ENCODE results near the gene NOL9. TPM values are rescaled to one million over a fixed set of nuclear protein-coding genes. Genes with fewer than 3 reads are reported as not detected.
"Not testable (repeated sequence)": the region's sequence is repeated elsewhere in the genome, so short reads cannot be mapped to it uniquely, and the experiment has no call there.

NOL9 gene
- total RNA-seq, 1 donor from 2014 or later = 10.9 TPM

GRCh38 chr1:6578624-6579373, 24.5 kb upstream of the NOL9 start:
- no peak for ATAC-seq (ENCODE audit: poor library complexity)
- DNase-seq = peak; percentile 54
- intact Hi-C loops (cut with DNase I) = no loop called here

- intact Hi-C loops (cut with DNase I) = no loop called here
- DNase-seq (no peak), ATAC-seq (ENCODE audit: poor library complexity) (no peak)
Measured at GRCh38 chr1:6577831-6578525, 23.7 kb upstream of the NOL9 start.

GRCh38 chr1:6574818-6575217, 20.5 kb upstream of the NOL9 start:
- DNase-seq (no peak), ATAC-seq (ENCODE audit: poor library complexity) (no peak)
- intact Hi-C loops (cut with DNase I) = no loop called here

- intact Hi-C loops (cut with DNase I) = no loop called here
- no peak for DNase-seq
- no peak for ATAC-seq (ENCODE audit: poor library complexity)
Measured at GRCh38 chr1:6574025-6574620, 19.8 kb upstream of the NOL9 start.

- intact Hi-C loops (cut with DNase I) = no loop called here
- ATAC-seq (ENCODE audit: poor library complexity) (no peak), DNase-seq (no peak)
Measured at GRCh38 chr1:6572653-6573383, 18.5 kb upstream of the NOL9 start.

- ATAC-seq (ENCODE audit: poor library complexity) (no peak), DNase-seq (no peak)
- intact Hi-C loops (cut with DNase I) = no loop called here
Measured at GRCh38 chr1:6570987-6571386, 16.7 kb upstream of the NOL9 start.

GRCh38 chr1:6570100-6570499, 15.8 kb upstream of the NOL9 start:
- intact Hi-C loops (cut with DNase I) = no loop called here
- DNase-seq (no peak), ATAC-seq (ENCODE audit: poor library complexity) (no peak)

- DNase-seq = no peak
- no peak for ATAC-seq (ENCODE audit: poor library complexity)
- intact Hi-C loops (cut with DNase I) = no loop called here
Measured at GRCh38 chr1:6569033-6569432, 14.7 kb upstream of the NOL9 start.

GRCh38 chr1:6560267-6560666, 6.0 kb upstream of the NOL9 start:
- DNase-seq = no peak
- no peak for ATAC-seq (ENCODE audit: poor library complexity)
- intact Hi-C loops (cut with DNase I) = no loop called here

GRCh38 chr1:6559161-6559560, 4.8 kb upstream of the NOL9 start:
- intact Hi-C loops (cut with DNase I); DNase-seq; ATAC-seq (ENCODE audit: poor library complexity): not testable (repeated sequence)

- DNase-seq = no peak
- no peak for ATAC-seq (ENCODE audit: poor library complexity)
- intact Hi-C loops (cut with DNase I) = no loop called here
Measured at GRCh38 chr1:6557597-6557996, 3.3 kb upstream of the NOL9 start.

- intact Hi-C loops (cut with DNase I) = no loop called here
- ATAC-seq (ENCODE audit: poor library complexity) (peak; percentile 21), DNase-seq (peak; percentile 57)
Measured at GRCh38 chr1:6554907-6555778, 830 bp upstream of the NOL9 start, which contains the start of gene TAS1R1. TSS of gene TAS1R1 (plus strand) at chr1:6555307. CDS start at chr1:6555374, 67 bp downstream.

GRCh38 chr1:6547301-6547700, 7.0 kb downstream of the NOL9 start:
- intact Hi-C loops (cut with DNase I) = no loop called here
- DNase-seq (no peak), ATAC-seq (ENCODE audit: poor library complexity) (no peak)

GRCh38 chr1:6546326-6546725, 8.0 kb downstream of the NOL9 start:
- DNase-seq (no peak), ATAC-seq (ENCODE audit: poor library complexity) (peak; percentile 34)
- intact Hi-C loops (cut with DNase I) = no loop called here

GRCh38 chr1:6545276-6546112, 8.8 kb downstream of the NOL9 start:
- ATAC-seq (ENCODE audit: poor library complexity) (no peak), DNase-seq (no peak)

GRCh38 chr1:6544831-6545230, 9.5 kb downstream of the NOL9 start:
- ATAC-seq (ENCODE audit: poor library complexity) (no peak), DNase-seq (no peak)
- intact Hi-C loops (cut with DNase I) = no loop called here

More at GRCh38 chr1:6545276-6546112, 8.8 kb downstream of the NOL9 start:
- intact Hi-C loops (cut with DNase I) = no loop called here

- intact Hi-C loops (cut with DNase I) = no loop called here
- DNase-seq (no peak), ATAC-seq (ENCODE audit: poor library complexity) (no peak)
Measured at GRCh38 chr1:6538956-6539355, 15.4 kb downstream of the NOL9 start.

Measured in Right ventricle myocardium superior (tissue), 1 donor.